Endothelial cell of umbilical vein (primary cell): Measurements from ENCODE around the gene HDAC9. TPM values are rescaled to one million over a fixed set of nuclear protein-coding genes. Genes with fewer than 3 reads are reported as not detected.

Source experiments
- BruUV-seq: library from RNA; stranded (reverse); fragments of 400-500 nt; replicated peaks from 2 replicates; lab custom pipeline; 2021; lab: Mats Ljungman, UMichigan
- CTCF ChIA-PET: fragments of 300-600, 350-600 bp; sonication (Branson Sonifier 250); formaldehyde crosslinking; loops from one replicate; lab custom pipeline; 2021; ENCODE audit warnings: antibody characterized with exemption, inconsistent platforms; lab: Charles Lee
- POLR2A ChIA-PET: fragments of 300-600, 350-600 bp; sonication (Branson Sonifier 250); formaldehyde crosslinking; loops from one replicate; lab custom pipeline; 2021; ENCODE audit warnings: antibody characterized with exemption, inconsistent platforms; lab: Charles Lee
- DNase-seq: peaks from one replicate; pipeline ENCODE4 v3.0.0-alpha.2; 2011; ENCODE audit warnings: low read depth, low spot score
- FAIRE-seq: peaks from 2 replicates; lab custom pipeline; 2011; peaks lifted over from hg19 to GRCh38; lab: Jason Lieb, UNC
- H2AFZ ChIP-seq: 2 replicates; pipeline ENCODE4 v1.6.0; 2012; ENCODE audit warnings: low read depth, low read length, control low read depth, inconsistent platforms
- H3K27ac ChIP-seq: 2 replicates; pipeline ENCODE4 v1.5.1; 2011; ENCODE audit warnings: low read depth, mild to moderate bottlenecking, control low read depth, low read length, moderate library complexity; ENCODE audit not compliant: insufficient read depth
- H3K27me3 ChIP-seq, 2 experiments: 2 replicates each; pipeline versions ENCODE4 v1.6.0 to v1.6.1; 2011; ENCODE audit warnings: low read length in 2 of 2, mixed read lengths in 1 of 2; ENCODE audit not compliant: control insufficient read depth in 2 of 2, insufficient read depth in 2 of 2
- H3K36me3 ChIP-seq, 2 experiments: 2 replicates in 1 of 2; 3 replicates in 1 of 2; pipeline ENCODE4 v1.5.1; 2011; ENCODE audit warnings: low read length in 2 of 2, mild to moderate bottlenecking in 1 of 2, moderate library complexity in 1 of 2; ENCODE audit not compliant: control insufficient read depth in 2 of 2, insufficient read depth in 2 of 2; ENCODE audit errors: extremely low read depth in 1 of 2
- H3K4me1 ChIP-seq: 3 replicates; pipeline ENCODE4 v1.5.1; 2011; ENCODE audit warnings: mild to moderate bottlenecking, low read length; ENCODE audit not compliant: control insufficient read depth, insufficient read depth; ENCODE audit errors: extremely low read depth
- H3K4me2 ChIP-seq: 2 replicates; pipeline ENCODE4 v1.6.1; 2011; ENCODE audit warnings: low read length, control low read depth, mixed read lengths; ENCODE audit not compliant: insufficient read depth
- H3K4me3 ChIP-seq, 3 experiments: fragments of 200-600 bp in 1 of 3; sonication (generic), shearing (Covaris generic) in 1 of 3; replicated peaks in 1 of 3; 2 replicates each; pipeline ENCODE4 v1.5.1; 2011 to 2016; ENCODE audit warnings: control low read depth in 3 of 3, low read length in 3 of 3, mild to moderate bottlenecking in 2 of 3, inconsistent platforms in 1 of 3, low read depth in 1 of 3, moderate library complexity in 1 of 3; ENCODE audit not compliant: insufficient read depth in 1 of 3
- H3K79me2 ChIP-seq: 2 replicates; pipeline ENCODE4 v1.6.0; 2012; ENCODE audit warnings: low read length, inconsistent platforms; ENCODE audit not compliant: control insufficient read depth, insufficient read depth
- H3K9ac ChIP-seq: replicated peaks from 2 replicates; pipeline ENCODE3; 2011; ENCODE audit warnings: low read length, control low read depth; ENCODE audit not compliant: insufficient read depth; ENCODE audit errors: extremely low read depth
- H3K9me1 ChIP-seq: replicated peaks from 3 replicates; pipeline ENCODE4 v1.6.0; 2011; ENCODE audit warnings: mild to moderate bottlenecking, low read length; ENCODE audit not compliant: control insufficient read depth, insufficient read depth; ENCODE audit errors: extremely low read depth
- H3K9me3 ChIP-seq: replicated peaks from 2 replicates; pipeline ENCODE4 v1.5.1; 2012; ENCODE audit warnings: low read length, inconsistent platforms; ENCODE audit not compliant: control insufficient read depth, insufficient read depth
- H4K20me1 ChIP-seq: replicated peaks from 2 replicates; pipeline ENCODE3; 2011; ENCODE audit warnings: mild to moderate bottlenecking, low read length; ENCODE audit not compliant: control insufficient read depth, insufficient read depth; ENCODE audit errors: extremely low read depth
- CTCF ChIP-seq, 2 donors: IDR thresholded peaks; 1 replicate in 1 of 2; 2 replicates in 1 of 2; pipeline ENCODE4 v1.5.1; 2011; ENCODE audit warnings: low read length in 2 of 2, mild to moderate bottlenecking in 2 of 2, moderate library complexity in 2 of 2, control low read depth in 1 of 2, inconsistent platforms in 1 of 2, low read depth in 1 of 2; ENCODE audit not compliant: insufficient read depth in 1 of 2; ENCODE audit errors: extremely low read depth in 1 of 2
- EZH2 ChIP-seq: IDR thresholded peaks from 2 replicates; pipeline ENCODE4 v1.6.1; 2012; ENCODE audit warnings: borderline replicate concordance, low read depth, mild to moderate bottlenecking, moderate library complexity, low read length, inconsistent platforms; ENCODE audit not compliant: severe bottlenecking
- FOS ChIP-seq: IDR thresholded peaks from 2 replicates; pipeline ENCODE4 v1.6.1; 2011; ENCODE audit warnings: mild to moderate bottlenecking, low read length, moderate library complexity, borderline replicate concordance; ENCODE audit not compliant: insufficient read depth
- GATA2 ChIP-seq: IDR thresholded peaks from 2 replicates; pipeline ENCODE4 v1.7.0; 2011; ENCODE audit warnings: low read depth, mild to moderate bottlenecking, moderate library complexity, mixed read lengths, low read length; ENCODE audit not compliant: insufficient read length, insufficient read depth
- JUN ChIP-seq: IDR thresholded peaks from 2 replicates; pipeline ENCODE4 v1.6.1; 2011; ENCODE audit warnings: borderline replicate concordance, low read depth; ENCODE audit not compliant: insufficient read length, insufficient read depth
- MAX ChIP-seq: IDR thresholded peaks from 2 replicates; pipeline ENCODE4 v1.6.1; 2011; ENCODE audit not compliant: insufficient read depth, insufficient read length
- MYC ChIP-seq: IDR thresholded peaks from one replicate; pipeline ENCODE4 v1.6.1; 2011; ENCODE audit warnings: mild to moderate bottlenecking, low read depth, low read length
- POLR2A ChIP-seq: IDR thresholded peaks from 2 replicates; pipeline ENCODE4 v1.6.1; 2012; ENCODE audit warnings: low read depth, mild to moderate bottlenecking, control low read depth, low read length
- POLR2AphosphoS5 ChIP-seq: IDR thresholded peaks from 2 replicates; pipeline ENCODE4 v1.6.1; 2012; ENCODE audit warnings: low read depth, mild to moderate bottlenecking, control low read depth, low read length, moderate library complexity; ENCODE audit not compliant: insufficient read depth
- dilution Hi-C: fragments of 300-500 bp; cut with MboI; formaldehyde crosslinking; loops from one replicate; pipeline ENCODE4 v1.15.0; 2019; ENCODE audit warnings: low sequenced_read_pairs; ENCODE audit not compliant: extremely low pct_ligation_motif_present
- intact Hi-C: fragments of 100-400 bp; cut with micrococcal nuclease; formaldehyde crosslinking; loops from one replicate; pipeline ENCODE4 v1.10.0; 2022
- polyA plus RNA-seq, 4 experiments: library from polyadenylated mRNA; depleted of rRNA in 3 of 4; stranded (reverse) in 3 of 4; unstranded in 1 of 4; fragments of >200 nt; gene quantifications; 2 replicates each; pipeline versions ENCODE4 v1.2.1 to v1.2.3, GENCODE V29; 2011 to 2012; ENCODE audit warnings: missing spikeins in 1 of 4
- total RNA-seq: library from RNA; stranded (reverse); gene quantifications from 2 replicates; pipeline ENCODE4 v1.2.3, GENCODE V29; 2021

HDAC9 gene
- total and polyA plus RNA-seq, 2 donors (not counting 3 experiments of a cell fraction or from before 2014, with no cell fraction given) = 1.8 to 11.6 TPM

GRCh38 chr7:18820981-18821380 is 325.4 kb downstream of the HDAC9 start:
- TF ChIP-seq MYC (no peak), EZH2 (no peak), POLR2AphosphoS5 (no peak), FOS (no peak), POLR2A (no peak), MAX (no peak), CTCF (IDR thresholded peaks at IDR 0.05; ENCODE audit: extremely low read depth in 1 of 2, insufficient read depth in 1 of 2, low read depth in 1 of 2, low read length in 2 of 2) (no peak), JUN (no peak), GATA2 (no peak)
- H3K4me1 ChIP-seq = no peaks in the 10 kb centered on the region
- no peaks in the 10 kb centered on the region for H4K20me1 ChIP-seq
- POLR2A ChIA-PET = no interaction called here
- dilution Hi-C loops = no loop called here
- H2AFZ ChIP-seq = no peak overlapping the region
- no peak overlapping the region for H3K4me3 ChIP-seq
- no peaks in the 10 kb centered on the region for H3K79me2 ChIP-seq
- CTCF ChIA-PET = no interaction called here
- H3K27me3 ChIP-seq = no peaks in the 10 kb centered on the region
- H3K9me3 ChIP-seq = no peaks in the 10 kb centered on the region
- DNase-seq (no peak), FAIRE-seq (no peak)
- no peak overlapping the region for H3K4me2 ChIP-seq
- H3K9me1 ChIP-seq = no peaks in the 10 kb centered on the region
- intact Hi-C loops = no loop called here
- BruUV-seq = no TSS peak
- H3K27ac ChIP-seq = no peak overlapping the region
- no peaks in the 10 kb centered on the region for H3K36me3 ChIP-seq
- H3K9ac ChIP-seq = no peak overlapping the region
